ENCODE results near the gene PTPRJ.

Gene PTPRJ

DNA sequence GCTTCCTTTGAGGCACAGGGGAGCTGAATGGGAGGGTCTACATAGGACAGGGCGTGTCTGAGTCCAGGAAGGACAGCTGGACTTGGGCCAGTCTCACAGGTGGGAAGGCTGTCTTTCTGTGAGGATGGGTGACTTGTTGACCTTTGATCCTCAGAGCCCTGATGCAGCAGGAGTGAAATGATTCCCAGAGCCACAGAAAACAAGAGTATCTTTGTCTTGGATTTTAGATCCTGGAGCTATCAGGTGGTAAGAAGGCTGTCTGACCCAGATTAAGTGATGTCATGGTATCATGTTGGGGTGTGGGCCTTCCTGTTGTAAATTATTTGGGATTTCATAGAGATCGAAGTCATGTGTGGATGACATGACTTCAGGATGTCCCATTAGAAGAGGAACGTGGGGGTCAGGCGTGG is 15.0 kb downstream of the PTPRJ start:
- no peak for DNase-seq

DNA sequence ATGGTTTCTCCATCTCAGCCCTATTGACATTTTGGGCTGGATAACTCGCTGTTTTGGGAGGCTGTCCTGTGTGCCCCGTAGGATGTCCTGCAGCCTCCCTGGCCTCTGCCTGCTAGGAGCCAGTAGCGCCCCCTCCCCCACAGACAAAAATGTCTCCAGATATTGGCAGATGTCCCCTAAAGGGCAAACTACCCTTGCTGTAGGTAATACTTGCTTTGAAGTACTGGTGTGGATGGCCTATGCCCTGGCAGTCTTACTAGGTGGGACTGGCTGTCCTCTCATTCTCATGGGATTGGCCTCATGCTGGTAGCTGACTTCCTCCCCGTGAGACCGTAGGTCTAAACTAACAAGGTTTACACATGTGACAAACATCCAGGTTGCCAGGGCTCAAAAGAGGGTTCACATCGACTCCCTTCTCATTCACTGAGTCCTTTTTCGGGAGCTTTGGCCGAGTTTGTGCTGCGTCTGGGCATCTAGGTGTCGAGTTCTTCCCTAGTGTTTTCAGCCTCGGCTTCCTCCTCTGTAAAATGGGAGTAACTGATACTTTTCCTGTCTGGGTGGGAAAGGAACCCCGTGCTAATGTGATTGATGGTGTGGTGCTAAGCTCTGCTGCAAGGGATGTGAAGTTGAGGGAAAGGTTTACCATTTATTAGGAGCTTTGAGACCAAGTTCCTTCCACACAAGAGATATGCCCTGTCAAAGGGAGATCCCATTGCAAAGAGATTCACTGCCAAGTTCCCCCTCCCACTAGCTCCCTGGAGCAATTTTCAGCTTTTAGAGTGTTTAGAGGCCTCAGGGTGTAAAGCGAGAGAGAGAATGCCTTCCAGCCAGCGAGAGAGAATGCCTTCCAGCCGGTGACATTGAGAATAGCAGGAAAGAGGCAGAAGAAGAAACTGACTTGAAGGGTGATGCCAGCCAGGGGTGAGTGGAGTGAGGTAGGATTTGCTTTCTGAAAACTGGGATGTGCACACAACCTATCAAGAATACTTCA is 17.0 kb downstream of the PTPRJ start:
- no peak for DNase-seq

DNA sequence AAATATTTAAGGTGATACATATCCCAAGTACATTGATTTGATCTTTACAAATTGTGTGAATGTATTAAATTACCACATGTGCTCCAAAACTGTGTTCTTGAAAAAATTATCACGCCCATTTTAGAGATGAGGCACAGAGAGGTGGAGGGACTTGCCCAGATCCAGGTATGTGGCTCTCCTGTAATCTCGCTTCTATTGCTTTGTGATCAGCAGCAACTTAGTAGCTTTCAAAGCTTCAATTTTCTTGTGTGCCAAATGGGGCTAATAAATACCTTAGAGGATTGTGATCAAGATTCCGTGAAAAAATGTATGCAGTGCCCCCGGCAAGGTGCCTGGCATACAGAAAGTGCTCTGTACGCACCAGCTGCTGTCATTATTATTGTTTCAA is 18.0 kb downstream of the PTPRJ start:
- DNase-seq, result no peak

DNA sequence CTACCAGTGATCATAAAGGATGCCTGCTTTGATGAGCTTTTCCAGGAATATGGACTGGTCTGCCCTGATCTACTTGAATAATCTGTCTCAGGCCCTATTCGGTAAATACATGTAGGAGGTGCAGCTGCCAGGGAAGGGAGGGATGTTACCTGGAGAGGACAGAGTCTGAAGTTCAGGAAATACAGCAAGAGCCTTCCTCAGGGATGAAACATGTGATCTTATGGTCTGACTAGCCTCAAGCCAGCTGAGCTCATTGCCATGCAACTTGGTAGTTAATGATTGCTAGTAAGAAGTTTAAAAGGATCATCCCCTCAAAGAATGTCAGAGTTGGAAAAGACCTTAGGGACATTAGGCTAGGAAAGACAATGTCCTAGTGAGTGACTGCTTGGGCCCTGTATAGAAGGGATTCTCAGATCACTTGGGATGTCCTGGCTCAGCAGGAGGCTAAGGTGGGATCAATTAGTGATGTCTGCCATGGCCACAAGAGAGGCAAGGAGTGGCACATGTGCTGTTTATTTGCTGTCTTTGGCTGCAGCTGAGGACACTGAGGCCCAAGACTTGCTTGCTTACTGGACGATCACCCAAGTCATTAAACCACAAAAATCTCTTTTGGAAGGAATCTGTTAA is 18.5 kb downstream of the PTPRJ start:
- DNase-seq, result no peak

DNA sequence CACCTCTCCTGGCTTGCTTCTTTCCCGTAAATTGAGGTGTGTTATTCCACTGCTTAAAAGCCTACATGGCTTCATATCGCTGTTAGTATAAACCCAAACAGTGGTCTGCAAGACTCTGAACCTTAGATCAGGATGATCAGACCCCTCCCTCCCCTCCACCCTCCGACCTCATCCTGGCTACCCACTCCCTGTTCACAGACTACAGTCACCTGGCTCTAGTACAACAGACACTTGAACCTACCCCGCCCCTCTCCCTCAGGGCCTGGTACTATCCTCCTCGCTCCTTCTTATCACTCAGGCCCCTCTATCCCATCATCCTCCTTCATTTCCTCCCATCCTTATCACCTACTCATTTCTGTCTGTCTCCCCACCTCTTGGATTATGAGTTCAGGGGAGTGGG is 20.1 kb downstream of the PTPRJ start:
- no peak for DNase-seq

DNA sequence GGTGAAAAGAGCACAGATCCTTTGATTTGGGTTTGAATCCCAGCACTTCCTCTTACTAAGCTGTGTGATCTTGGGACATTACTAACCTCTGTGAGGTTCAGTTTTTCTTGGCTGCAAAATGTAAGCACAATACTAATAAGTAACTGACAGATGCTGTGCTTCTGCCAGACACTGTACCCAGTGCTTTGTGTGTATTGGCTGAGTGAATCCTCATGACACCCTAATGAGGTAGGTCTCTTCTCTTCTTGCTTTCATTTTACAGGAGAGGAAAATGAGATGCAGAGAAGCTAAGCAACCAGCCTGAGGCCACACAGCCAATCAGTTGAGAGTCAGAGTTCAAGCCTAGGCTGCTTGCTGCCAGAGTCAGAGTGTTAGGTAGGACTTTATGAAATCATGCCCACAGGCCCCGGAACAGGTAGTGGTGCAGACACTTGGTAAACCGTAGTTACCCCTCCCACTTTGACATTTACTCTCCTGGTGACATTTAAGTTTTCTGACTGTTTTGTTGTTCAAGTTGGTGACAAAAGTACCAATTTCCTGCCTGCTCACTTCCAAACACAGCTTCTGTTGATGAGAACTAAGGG is 21.2 kb downstream of the PTPRJ start:
- no peak for DNase-seq

DNA sequence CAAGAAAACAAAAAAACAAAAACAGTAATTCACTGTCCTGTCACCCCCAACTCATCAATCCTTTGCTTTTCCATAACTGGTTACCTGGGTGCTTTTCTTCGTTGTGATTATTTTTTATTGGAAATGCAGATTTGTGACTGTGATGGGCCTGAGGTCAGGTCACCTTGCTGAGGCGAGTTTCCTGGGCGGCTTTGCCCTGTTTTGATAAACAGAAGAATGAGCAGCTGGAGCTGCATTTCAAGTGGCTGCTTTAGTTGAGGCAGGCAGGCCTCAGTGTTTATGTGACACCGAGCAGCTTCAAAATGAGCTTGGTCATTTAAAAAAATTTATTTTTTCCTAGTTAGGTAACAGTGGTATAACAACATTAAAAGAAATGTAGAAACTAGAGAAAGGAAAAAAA is 22.2 kb downstream of the PTPRJ start:
- no peak for DNase-seq

DNA sequence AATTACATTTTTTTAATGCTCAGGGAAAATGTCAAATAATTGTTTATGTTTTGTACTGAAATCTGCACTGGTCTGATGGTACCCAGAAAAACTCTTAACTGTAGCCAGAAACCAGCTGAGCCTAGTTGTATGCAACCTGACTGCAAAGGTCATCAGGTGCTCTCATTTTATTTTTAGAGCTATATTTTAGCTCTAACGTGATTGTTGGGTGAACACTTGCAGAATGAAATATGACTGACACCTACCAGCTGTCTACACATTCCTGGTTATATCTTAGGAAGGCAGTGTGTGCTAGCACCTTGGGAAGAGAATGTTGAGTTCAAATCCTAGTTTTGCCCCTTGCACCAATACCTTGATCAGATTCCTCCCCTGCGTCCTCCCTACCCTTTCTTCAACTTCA is 23.6 kb downstream of the PTPRJ start:
- no peak for DNase-seq

DNA sequence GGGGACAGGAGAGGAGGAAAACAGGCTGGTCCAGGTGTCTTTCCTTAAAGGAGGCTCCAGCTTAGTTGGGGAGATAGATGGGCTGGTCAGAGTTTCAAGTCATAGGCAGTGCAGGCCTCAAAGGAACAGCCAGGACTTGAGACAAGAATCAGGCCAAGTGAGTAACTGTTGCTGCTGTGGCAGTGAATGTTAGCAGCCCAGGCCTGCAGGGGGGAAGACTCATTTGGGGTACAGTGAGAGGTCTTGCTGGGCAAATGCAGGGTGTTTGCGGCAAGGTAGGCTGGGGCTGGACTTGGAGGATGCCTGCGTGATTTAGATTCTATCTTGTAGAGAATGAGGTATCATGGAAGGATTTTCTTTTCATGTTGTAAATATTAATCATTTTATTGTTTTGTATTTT is 24.1 kb downstream of the PTPRJ start:
- DNase-seq, result no peak

DNA sequence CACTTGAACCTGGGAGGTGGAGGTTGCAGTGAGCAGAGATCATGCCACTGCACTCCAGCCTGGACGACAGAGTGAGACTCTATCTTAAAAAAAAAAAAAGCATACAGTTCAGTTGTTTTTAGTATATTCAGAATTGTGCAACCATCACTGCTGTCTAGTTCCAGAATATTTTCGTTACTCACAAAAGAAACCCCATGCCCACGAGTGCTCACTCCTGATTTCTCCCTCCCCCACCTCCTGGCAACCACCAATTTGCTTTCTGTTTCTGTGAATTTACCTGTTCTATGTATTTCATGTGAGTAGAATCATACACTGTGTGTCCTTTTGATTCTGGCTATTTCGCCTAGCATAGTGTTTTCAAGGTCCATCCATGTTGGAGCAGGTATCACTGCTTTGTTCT is 24.8 kb downstream of the PTPRJ start:
- DNase-seq, result no peak

DNA sequence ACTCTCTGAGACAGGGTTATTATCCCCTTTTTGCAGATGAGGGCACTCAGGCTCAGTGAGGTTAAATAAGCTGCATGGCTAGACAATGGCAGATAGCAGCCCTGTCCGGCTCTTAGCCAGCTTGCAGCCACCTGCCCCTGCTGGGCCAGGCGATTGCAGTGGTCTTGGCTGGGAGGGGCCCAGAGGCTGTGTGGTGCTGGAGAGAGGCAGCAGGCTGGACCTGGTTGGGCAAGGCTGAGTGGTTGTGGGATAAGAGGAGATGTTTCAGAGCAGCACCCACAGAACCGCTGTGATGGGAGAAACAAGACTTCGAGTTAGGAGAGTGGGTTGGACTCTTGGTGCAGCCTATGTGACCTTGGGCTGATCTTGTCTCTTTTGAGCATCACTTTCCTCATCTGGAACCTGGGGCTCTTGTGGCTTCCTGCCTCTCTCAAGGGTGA is 25.5 kb downstream of the PTPRJ start:
- DNase-seq, result no peak

DNA sequence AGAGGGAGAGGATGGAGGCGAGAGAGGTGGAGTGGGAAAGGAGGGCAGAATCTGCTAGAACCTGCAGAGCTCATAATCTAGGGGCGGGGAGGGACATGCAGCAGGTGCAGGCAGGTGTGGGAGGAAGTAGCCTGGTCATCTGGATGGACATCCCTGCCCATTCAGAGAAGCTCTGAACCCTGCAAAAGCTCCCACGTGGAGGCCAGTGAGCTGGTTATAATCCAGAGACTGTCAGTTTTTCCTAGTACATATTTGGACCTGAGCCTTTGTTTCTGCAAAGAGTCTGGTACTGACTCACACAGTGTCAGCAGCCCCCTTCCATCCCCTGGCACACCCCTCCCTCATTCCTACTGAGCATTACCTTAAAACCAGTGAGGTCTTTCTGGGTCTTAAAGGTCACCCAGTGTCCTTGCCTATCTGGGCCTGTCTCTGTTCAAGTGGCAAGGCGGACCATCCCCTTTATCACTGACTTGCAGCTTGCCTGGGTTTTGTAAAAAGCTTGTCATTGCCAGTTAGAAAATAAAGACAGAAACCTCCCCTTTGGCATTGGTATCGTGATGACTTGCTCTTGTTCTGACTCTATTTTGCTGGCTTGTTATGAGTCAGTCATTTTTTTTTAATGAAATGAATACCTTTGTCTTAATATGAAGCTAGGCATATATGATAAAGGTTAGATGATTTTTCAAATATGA is 26.1 kb downstream of the PTPRJ start:
- DNase-seq, result no peak

DNA sequence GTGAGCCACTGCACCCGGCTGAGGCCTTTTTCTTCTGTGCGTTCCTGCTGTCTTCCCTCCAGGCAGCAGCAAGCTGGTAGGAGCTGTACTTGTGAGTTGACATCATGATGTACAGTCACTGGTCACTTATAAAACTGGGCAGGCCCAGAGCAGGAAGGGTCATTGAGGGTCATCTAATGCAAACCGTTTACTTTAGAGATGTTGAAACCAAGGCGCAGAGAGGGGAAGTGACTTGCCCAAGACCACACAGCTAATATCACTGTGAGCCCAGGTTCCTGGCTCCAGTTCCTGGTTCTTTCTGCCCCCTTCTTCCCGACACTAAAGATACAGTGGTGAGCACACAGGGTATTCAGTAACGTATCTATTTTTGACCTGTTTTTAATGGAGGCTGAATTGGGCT is 27.3 kb downstream of the PTPRJ start:
- no peak for DNase-seq

DNA sequence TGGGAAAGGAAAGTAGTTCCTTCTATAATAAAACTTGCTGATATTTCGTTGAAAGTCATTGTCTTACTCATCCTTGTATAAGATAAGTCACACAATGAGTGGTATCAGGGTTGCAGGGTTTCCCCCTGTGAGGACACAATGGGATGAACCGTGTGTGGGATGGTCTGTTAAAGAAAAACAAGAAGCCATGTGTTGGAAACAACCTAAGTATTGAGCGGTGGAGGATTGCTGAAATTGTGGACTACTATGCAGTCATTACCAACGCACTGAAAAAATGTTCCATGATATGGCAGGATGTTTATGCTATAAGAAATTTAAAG is 28.6 kb downstream of the PTPRJ start:
- no peak for DNase-seq

DNA sequence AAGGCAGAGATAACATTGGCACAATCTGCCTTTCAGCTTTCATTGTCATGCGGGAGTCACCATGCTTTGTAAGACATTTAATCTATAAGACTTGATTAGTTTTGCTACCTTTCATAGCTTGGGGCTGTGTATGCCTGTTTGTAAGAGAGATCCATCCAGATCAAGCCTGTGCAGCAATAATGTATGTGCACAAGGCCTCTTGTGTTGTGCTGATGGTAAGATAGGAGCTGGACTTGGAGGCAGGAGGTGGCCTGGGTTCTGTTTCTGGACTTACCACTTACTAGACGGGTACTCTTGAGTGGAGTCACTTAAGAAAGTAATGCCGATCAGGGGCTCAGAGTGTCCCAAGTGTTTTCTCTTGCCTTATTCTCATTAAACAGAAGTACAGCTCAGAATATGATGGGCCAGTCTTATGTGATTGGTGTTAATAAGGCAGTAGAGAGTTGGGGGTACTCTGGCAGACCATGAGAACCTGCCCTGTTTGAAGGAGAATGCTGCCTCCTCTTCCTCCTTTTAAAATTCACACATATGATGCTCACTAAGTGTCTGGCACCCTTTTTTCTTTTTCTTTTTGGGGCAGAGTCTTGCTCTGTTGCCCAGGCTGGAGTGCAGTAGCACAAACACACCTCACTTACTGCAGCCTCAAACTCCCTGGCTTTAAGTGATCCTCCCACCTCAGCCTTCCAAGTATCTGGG is 30.9 kb downstream of the PTPRJ start:
- no peak for DNase-seq

DNA sequence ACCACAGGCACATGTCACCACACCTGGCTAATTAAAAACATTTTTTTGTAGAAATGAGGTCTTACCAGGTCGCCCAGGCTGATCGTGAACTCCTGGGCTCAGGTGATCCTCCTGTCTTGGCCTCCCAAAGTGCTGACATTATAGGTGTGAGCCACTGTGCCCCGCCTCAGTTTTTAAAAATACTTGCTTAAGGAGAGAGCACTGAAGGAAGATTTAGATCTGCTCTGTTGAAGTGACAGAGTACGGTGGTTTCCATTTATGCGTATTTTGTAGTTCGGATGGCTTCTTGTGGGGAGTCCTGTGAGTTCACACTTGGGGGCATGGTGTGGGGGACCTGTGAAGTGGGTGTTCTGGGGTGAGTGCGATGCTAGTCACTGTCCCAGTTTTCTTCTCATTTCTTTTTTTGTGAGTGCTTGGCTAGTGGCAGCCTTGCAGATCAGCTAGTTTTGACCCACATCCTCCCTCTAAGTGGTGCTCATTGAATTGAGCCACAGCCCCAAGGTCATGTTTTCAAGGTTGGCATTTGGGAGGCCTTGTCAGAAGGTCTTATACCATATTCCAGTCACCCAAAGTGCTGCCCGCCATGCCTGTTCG is 31.5 kb downstream of the PTPRJ start:
- DNase-seq, result no peak

DNA sequence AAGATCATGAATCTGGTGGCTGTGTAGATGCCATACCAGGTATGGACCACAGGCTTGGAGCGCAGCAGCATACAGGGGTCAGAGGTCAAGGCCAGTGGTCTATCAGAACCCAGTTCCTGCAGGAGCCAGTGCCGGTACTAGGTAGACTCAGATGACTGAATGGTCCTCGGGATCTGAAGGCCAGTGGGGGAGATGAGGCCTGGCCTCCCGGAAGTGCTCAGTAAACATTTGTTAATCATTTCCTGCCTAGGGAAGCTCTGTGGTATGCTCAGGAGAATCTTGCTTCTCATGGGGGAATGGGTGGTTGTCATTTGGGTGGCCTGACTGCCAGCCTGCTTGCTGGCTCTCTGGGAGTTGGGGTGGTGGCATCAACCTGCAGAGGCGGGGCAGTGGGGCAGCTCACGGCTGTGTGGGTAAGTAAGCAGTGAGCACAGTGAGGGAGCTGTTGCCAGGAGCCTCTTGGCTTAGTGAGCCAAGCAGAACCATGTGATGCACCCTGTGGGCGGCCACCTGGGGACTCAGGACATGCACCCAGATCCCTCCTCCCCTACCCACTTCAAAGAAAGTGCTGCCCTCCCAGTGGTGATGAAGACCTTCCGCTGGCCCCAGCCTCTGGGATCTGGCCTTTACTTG is 33.0 kb downstream of the PTPRJ start:
- no peak for DNase-seq

DNA sequence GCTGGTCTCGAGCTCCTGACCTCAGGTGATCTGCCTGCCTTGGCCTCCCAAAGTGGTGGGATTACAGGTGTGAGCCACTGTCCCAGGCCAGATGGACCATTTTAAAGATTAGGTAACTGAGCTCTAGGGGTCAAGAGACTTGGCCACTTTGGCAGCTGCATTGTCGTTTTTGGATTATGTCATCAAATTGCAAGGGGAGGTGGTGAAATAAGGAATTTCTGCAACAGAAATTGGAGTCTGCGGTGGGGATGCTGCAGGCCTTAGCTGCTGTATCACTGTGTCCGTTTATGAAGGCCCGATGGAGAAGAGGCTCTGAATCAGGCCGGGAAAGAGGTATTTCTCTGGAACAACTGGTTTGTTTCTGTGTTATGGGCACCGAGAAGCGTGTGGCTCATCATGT is 34.6 kb downstream of the PTPRJ start:
- no peak for DNase-seq

DNA sequence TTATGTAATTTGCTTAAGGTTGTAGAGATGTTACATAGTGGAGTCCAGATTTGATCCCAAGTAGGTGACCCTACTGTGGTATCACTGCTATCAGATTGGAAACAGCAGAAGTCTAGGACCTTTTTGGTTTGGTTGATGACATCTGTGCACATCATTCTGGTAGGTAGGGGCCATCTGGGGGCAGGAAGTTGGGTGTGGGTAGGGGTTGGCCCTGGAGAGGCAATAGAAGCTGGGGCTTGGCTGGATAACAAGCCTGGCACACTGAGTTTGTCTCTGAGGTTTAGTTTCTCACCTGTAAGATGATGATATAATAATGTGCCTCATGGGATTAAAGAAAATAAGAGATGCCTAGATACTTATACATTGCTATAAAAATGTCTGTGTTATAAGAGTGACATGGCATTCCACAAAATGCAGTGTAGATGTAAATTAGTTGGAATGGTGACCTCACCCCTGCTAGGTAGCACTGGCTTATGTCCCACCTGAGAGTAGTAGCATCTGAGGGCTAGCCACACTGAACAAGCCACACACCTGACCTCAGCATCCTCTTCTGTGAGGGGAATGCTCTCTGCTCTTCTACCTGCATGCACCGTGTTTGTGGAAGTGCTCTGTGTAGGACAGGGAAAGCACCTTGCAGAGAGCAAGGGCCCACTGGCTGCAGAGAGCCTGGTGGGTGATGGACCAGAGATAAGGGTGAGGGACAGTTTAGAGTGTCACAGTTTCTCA is 36.9 kb downstream of the PTPRJ start:
- no peak for DNase-seq

DNA sequence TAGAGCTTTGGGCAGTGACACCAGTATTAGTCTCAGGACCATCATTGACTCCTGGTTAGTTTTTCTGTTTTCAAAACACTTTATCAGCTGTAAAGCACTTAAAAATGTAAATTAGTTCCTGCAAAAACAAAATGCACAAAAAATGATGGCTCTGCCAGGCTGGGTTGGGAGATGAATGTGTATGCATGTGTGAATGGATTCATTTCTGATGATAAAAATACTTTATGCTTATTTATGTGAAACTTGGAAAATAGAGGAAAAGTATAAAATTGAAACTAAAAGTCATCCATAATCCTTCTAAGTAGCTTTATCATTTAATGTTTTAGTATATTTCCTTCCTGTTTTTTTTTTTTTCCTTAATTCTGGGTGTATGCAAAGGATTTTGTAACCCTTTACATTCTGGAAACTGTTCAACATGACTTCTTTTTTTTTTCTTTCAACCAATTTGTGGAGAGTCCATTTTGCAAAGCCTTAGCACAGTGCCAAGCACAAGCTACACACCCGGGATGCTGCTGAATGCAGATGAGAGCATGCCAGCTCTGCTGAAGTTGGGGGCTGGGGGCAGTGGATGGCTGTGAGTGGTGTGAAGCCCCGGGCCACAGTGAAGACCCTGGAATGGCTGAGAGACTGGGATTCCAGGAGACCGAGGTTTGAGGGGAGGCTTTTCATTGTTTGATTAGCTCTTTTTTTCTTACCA is 37.6 kb downstream of the PTPRJ start:
- no peak for DNase-seq
